NCI-H510A treated with DMSO at 0.1 percent for 48 hours (cell line): ENCODE results near the gene LRRN2.

Source experiments
- DNase-seq: peaks from one replicate; lab custom pipeline; 2025; lab: John Stamatoyannopoulos, UW

The LRRN2 gene

GRCh38 chr1:204662530-204662929 is 23.0 kb downstream of the LRRN2 start:
- no peak for DNase-seq

GRCh38 chr1:204660509-204660908 is 25.0 kb downstream of the LRRN2 start:
- DNase-seq, result no peak

GRCh38 chr1:204659056-204659455 is 26.5 kb downstream of the LRRN2 start:
- no peak for DNase-seq

GRCh38 chr1:204658295-204658694 is 27.2 kb downstream of the LRRN2 start:
- DNase-seq, result no peak

GRCh38 chr1:204653590-204654340 is 31.8 kb downstream of the LRRN2 start:
- no peak for DNase-seq

- DNase-seq, result no peak
Observed at GRCh38 chr1:204652497-204652896, 33.0 kb downstream of the LRRN2 start.

- DNase-seq, result peak; percentile 76
Observed at GRCh38 chr1:204651843-204652421, 33.6 kb downstream of the LRRN2 start.

GRCh38 chr1:204650911-204651570 is 34.5 kb downstream of the LRRN2 start:
- peak; percentile 36 for DNase-seq

- DNase-seq, result peak; percentile 79
Observed at GRCh38 chr1:204649721-204650521, 35.6 kb downstream of the LRRN2 start.

- DNase-seq, result no peak
Observed at GRCh38 chr1:204648576-204648975, 37.0 kb downstream of the LRRN2 start.

- no peak for DNase-seq
Observed at GRCh38 chr1:204647805-204648153, 37.8 kb downstream of the LRRN2 start.

- DNase-seq, result peak; percentile 24
Observed at GRCh38 chr1:204647114-204647804, 38.3 kb downstream of the LRRN2 start.

- DNase-seq, result no peak
Observed at GRCh38 chr1:204645666-204646065, 39.9 kb downstream of the LRRN2 start.

GRCh38 chr1:204645251-204645650 is 40.3 kb downstream of the LRRN2 start:
- no peak for DNase-seq

GRCh38 chr1:204643503-204643902 is 42.0 kb downstream of the LRRN2 start:
- no peak for DNase-seq

- no peak for DNase-seq
Observed at GRCh38 chr1:204641936-204642335, 43.6 kb downstream of the LRRN2 start.

- no peak for DNase-seq
Observed at GRCh38 chr1:204641455-204641854, 44.1 kb downstream of the LRRN2 start.

- no peak for DNase-seq
Observed at GRCh38 chr1:204640578-204640977, 45.0 kb downstream of the LRRN2 start.

- no peak for DNase-seq
Observed at GRCh38 chr1:204634260-204634910, 51.2 kb downstream of the LRRN2 start.

GRCh38 chr1:204633665-204634064 is 51.9 kb downstream of the LRRN2 start:
- DNase-seq, result no peak

GRCh38 chr1:204630132-204630905 is 55.2 kb downstream of the LRRN2 start:
- DNase-seq, result no peak
